GM12875 (cell line): Measurements from ENCODE around the gene MKRN2OS.

Source experiments
- H3K4me3 ChIP-seq: one replicate; pipeline ENCODE4 v1.5.1; 2011; ENCODE audit warnings: low read depth, low read length, control low read depth
- CTCF ChIP-seq: IDR thresholded peaks from 2 replicates; pipeline ENCODE4 v1.5.1; 2011; ENCODE audit warnings: low read depth, mild to moderate bottlenecking, control low read depth, inconsistent platforms, low read length, moderate library complexity, borderline replicate concordance; ENCODE audit not compliant: insufficient read depth

The MKRN2OS gene

GRCh38 chr3:12578742-12579141 lies 33.4 kb upstream of the MKRN2OS start:
- no peak overlapping the region for H3K4me3 ChIP-seq

GRCh38 chr3:12577379-12577778 lies 32.1 kb upstream of the MKRN2OS start:
- no peak overlapping the region for H3K4me3 ChIP-seq
- TF ChIP-seq CTCF: no peak

More at GRCh38 chr3:12578742-12579141, 33.4 kb upstream of the MKRN2OS start:
- no peak for TF ChIP-seq CTCF

DNA sequence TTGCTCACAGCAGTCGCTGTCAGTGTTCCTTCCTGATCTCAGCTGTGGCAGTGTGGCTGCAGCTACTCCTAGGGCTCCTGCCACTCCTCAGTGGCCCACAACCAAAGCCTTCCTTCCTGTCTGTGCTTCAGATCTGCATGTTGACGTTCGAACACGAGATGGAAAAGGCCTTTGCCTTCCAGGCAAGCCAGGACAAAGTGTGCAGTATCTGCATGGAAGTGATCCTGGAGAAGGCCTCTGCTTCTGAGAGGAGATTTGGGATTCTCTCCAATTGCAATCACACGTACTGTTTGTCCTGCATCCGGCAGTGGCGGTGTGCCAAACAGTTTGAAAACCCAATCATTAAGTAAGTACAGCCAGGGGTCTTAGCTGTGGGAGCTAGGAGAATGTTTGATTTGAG lies 29.4 kb upstream of the MKRN2OS start:
- TF ChIP-seq CTCF: no peak
- H3K4me3 ChIP-seq: no peak overlapping the region

GRCh38 chr3:12574131-12574530 lies 28.8 kb upstream of the MKRN2OS start:
- H3K4me3 ChIP-seq: no peak overlapping the region
- no peak for TF ChIP-seq CTCF

GRCh38 chr3:12571986-12572385 lies 26.7 kb upstream of the MKRN2OS start:
- no peak for TF ChIP-seq CTCF

GRCh38 chr3:12569836-12570235 lies 24.5 kb upstream of the MKRN2OS start:
- no peak for TF ChIP-seq CTCF
- no peak overlapping the region for H3K4me3 ChIP-seq

More at GRCh38 chr3:12571986-12572385, 26.7 kb upstream of the MKRN2OS start:
- H3K4me3 ChIP-seq: no peak overlapping the region

DNA sequence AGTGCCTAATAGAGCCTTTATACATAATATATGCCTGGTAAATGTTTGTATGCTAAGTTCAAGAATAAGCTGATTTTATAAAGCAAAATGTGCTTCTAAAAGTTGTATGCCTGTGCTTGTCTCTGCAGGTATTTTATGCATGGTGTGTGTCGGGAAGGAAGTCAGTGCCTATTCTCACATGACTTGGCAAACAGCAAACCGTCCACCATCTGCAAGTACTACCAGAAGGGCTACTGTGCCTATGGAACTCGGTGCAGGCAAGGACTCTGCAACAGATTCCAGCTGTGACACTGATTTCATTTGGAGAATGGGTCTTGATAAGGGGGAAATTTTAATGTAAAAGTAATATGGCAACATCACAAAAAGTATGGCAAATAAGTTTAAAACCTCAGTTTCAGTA lies 23.4 kb upstream of the MKRN2OS start:
- no peak overlapping the region for H3K4me3 ChIP-seq
- TF ChIP-seq CTCF: no peak
